ENCODE results near the gene BBS9. TPM values are rescaled to one million over a fixed set of nuclear protein-coding genes. Genes with fewer than 3 reads are reported as not detected.
A peak's percentile ranks its signal among the peaks of the same experiment; 100 is the strongest.

BBS9 gene
- total RNA-seq, 1 experiment from 2014 or later: 26.4 TPM

GRCh38 chr7:33448035-33448434 lies 318.7 kb downstream of the BBS9 start:
- no peak for DNase-seq
- Histone ChIP-seq H3K23ac (ENCODE audit: insufficient read length, low read depth, low read length) (no peak overlapping the region), H3K27me3 (ENCODE audit: insufficient read depth, low read length) (no peaks in the 10 kb centered on the region), H2BK120ac (ENCODE audit: low read depth, low read length, poor library complexity, severe bottlenecking) (no peak overlapping the region), H3K23me2 (ENCODE audit: insufficient read length, low read depth, low read length, poor library complexity, severe bottlenecking) (no peaks in the 10 kb centered on the region), H2BK12ac (ENCODE audit: insufficient read length, low read depth, low read length) (no peak overlapping the region), H3K9ac (ENCODE audit: extremely low read depth, insufficient read length, low read length) (no peak overlapping the region), H3K9me3 (ENCODE audit: control insufficient read depth, low read depth, low read length) (no peaks in the 10 kb centered on the region), H3K4ac (ENCODE audit: low read depth, low read length) (no peak overlapping the region), H2BK5ac (ENCODE audit: insufficient read length, low read length) (no peak overlapping the region), H4K5ac (ENCODE audit: insufficient read length, low read depth, low read length) (no peak overlapping the region), H3K79me1 (ENCODE audit: insufficient read depth, low read depth, low read length, poor library complexity, severe bottlenecking) (no peaks in the 10 kb centered on the region), H4K91ac (ENCODE audit: insufficient read length, low read depth, low read length) (no peak overlapping the region), H3K4me1 (ENCODE audit: insufficient read depth, low read length) (no peaks in the 10 kb centered on the region), H3K18ac (ENCODE audit: insufficient read length, low read depth, low read length) (no peak overlapping the region), H4K20me1 (ENCODE audit: control insufficient read depth, insufficient read depth, insufficient read length) (no peaks in the 10 kb centered on the region), H3K56ac (ENCODE audit: insufficient read length, low read depth, low read length) (no peak overlapping the region), H3K14ac (ENCODE audit: insufficient read depth, low read length) (no peak overlapping the region), H2AK5ac (ENCODE audit: insufficient read length, low read length) (no peak overlapping the region), H3T11ph (ENCODE audit: low read length) (no peak overlapping the region), H2AFZ (ENCODE audit: low read length) (no peak overlapping the region), H2BK15ac (ENCODE audit: low read depth, low read length) (no peak overlapping the region), H4K8ac (replicated peaks; ENCODE audit: insufficient read length, low read depth, low read length) (no peak overlapping the region), H2BK20ac (ENCODE audit: low read depth, low read length, poor library complexity, severe bottlenecking) (no peak overlapping the region), H3K79me2 (ENCODE audit: insufficient read depth, low read length) (no peaks in the 10 kb centered on the region; the same call in 1 of the 2 replicates), H3K4me2 (ENCODE audit: insufficient read depth, insufficient read length, low read length) (no peak overlapping the region), H3K27ac (ENCODE audit: insufficient read length, low read depth, low read length) (no peak overlapping the region)
- no peaks in the 10 kb centered on the region for H3K27me3 Mint-ChIP-seq (ENCODE audit: low read depth)
- H3K36me3 Mint-ChIP-seq (ENCODE audit: insufficient read depth in 1 of 3, low read depth in 3 of 3): peaks cover 0 to 4% (median 3%) of the 10 kb centered on the region in 3 experiments; a peak in 1 of 7 replicates
- peaks cover 5% of the 10 kb centered on the region in 2 experiments; a peak in 3 of 4 replicates for H3K4me1 Mint-ChIP-seq
- peak overlapping the region in 2 of 3 experiments; percentile 18 to 43; a peak in 3 of 7 replicates for H3K27ac Mint-ChIP-seq
- WGBS (ENCODE audit: extremely low coverage, insufficient read length, low lambda C conversion rate): no CpG with 5 or more reads among the region's 6 CpGs
- TF ChIP-seq CTCF (conservative IDR thresholded peaks at IDR 0.05): no peak
- H3K9me3 Mint-ChIP-seq: no peaks in the 10 kb centered on the region; a peak in 1 of 5 replicates
- no peak overlapping the region for H3K4me3 Mint-ChIP-seq
